Kidney capillary endothelial cell (primary cell): ENCODE measurements around the gene C10orf62.
"Not testable (repeated sequence)": the region's sequence is repeated elsewhere in the genome, so short reads cannot be mapped to it uniquely, and the experiment has no call there.

Experiments used
- DNase-seq: peaks from one replicate; pipeline ENCODE4 v3.0.0-alpha.2; 2018; ENCODE audit warnings: low spot score

C10orf62 gene

DNA sequence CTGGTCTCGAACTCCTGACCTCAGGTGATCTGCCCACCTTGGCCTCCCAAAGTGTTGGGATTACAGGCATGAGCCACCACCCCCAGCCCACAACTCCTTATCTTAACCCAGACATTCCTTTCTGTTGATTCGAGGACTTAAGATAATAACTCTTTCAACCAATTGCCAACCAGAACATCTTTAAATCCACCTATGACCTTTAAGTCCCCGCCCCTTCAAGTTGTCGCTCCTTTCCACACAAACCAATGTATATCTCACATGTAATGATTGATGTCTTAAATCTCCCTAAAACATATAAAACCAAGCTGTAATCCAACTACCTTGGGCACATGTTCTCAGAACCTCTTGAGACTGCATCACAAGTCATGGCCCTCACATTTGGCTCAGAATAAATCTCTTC lies 24.7 kb upstream of the C10orf62 start:
- no peak for DNase-seq

DNA sequence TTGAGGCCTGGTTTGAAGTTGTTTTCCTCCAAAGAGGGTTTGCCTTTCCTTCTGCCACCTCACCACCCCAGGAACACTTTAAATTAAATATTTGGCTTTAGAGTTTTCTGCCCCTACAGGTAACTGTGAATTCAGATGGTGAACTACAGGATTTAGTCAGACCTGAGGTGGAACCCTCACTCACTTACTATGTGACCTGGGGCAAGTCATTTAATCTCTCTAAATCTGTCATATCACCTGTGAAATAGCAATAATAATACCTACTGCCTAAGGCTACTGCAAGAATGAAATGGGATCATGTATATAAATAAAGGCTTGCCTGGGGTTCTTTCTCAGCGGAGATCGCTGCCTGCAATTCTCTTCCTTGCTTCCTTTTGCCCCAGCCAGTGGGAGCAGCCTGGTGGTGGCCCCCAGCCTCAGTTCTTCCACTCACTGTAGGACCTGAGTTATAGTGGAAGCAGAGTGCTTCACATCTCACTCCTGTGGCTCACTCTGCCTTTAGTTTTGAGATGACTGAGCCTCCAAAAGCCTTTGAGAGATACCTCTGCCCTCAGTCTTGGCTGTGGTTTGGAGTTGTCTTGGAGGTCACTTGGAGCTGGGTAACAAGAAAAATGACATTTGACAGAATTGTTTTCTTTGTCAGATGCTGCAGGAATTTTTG lies 23.1 kb upstream of the C10orf62 start:
- no peak for DNase-seq

DNA sequence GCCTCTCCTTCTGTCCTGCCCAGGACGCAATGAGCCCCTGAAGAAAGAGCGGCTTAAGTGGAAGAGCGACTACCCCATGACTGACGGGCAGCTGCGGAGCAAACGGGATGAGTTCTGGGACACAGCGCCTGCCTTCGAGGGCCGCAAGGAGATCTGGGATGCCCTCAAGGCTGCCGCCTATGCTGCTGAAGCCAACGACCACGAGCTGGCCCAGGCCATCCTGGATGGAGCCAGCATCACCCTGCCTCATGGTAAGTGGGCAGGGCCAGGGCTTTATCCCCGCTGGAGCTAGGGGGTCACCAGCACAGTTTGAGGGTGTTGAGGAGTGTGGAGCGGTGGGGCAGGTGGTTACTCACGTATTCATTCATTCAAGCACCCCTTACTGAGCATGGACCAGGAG lies 21.6 kb upstream of the C10orf62 start:
- DNase-seq: no peak

DNA sequence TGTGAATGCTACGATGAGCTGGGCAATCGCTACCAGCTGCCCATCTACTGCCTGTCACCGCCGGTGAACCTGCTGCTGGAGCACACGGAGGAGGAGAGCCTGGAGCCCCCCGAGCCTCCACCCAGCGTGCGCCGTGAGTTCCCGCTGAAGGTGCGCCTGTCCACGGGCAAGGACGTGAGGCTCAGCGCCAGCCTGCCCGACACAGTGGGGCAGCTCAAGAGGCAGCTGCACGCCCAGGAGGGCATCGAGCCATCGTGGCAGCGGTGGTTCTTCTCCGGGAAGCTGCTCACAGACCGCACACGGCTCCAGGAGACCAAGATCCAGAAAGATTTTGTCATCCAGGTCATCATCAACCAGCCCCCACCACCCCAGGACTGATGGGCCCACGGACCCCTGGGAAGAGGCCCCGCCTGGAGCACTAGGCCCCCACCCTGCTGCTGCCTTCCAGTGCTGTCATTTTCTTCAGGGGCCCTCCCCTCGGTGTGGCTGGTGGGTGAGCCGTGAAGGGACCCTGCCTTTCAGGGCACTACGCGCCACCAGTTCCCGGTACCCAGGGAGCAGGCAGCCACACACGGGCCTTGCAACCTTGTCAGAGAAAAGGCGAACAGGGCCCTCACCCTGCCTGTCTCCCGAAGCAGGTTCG lies 19.3 kb upstream of the C10orf62 start:
- DNase-seq: no peak

DNA sequence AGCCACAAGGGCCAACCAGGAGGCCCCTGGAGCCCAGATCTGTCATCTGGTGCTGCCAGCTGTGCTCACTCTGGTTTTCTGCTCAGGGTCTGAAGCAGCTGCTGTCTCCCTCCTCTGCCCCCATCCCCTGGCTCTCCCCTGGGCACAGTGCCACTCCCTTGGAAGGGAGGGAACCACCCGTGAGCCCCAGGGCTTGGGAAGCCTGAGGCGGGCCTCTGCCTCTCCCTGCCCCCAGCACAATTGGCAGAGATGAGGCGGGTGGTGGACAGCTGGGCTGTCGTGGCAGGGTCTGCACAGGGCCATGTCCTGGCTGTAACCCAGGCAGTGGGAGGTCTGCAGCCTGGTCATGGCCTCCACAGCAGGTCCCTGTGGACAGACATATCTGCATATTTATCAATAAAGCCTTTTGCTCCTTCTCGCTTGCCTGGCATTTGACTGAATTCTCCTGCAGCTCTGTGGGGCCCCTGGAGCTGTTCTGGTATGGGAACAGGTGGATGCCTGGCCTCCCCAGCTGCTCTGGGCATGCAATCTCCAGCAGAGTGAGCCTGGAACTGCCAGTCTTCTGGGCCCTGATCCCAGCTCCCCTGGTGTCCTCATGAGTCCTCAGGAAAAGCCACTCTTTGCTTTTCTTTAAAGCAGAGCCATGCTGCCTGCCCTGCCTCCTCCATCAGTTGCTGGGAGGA lies 18.6 kb upstream of the C10orf62 start:
- DNase-seq: no peak

DNA sequence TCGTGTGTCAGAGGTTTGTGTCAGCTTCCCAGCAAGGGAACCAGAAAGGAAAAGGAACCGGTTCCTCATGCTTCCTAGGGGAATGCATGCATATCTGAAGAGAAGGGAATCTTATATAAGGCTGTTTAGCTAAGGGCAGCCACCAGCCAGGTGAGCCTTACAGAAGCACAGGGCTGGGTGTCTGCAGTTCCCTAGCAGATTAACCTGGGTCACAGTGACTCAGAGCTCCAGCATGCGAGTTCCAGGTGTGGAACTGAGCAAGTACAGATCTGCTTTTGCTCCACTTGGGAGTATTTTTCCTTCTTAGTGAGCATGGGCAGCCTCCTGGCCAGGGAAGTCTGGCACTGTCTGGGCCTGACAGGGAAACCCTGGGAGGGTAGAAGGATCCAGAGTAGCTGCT lies 17.9 kb upstream of the C10orf62 start:
- DNase-seq: no peak

DNA sequence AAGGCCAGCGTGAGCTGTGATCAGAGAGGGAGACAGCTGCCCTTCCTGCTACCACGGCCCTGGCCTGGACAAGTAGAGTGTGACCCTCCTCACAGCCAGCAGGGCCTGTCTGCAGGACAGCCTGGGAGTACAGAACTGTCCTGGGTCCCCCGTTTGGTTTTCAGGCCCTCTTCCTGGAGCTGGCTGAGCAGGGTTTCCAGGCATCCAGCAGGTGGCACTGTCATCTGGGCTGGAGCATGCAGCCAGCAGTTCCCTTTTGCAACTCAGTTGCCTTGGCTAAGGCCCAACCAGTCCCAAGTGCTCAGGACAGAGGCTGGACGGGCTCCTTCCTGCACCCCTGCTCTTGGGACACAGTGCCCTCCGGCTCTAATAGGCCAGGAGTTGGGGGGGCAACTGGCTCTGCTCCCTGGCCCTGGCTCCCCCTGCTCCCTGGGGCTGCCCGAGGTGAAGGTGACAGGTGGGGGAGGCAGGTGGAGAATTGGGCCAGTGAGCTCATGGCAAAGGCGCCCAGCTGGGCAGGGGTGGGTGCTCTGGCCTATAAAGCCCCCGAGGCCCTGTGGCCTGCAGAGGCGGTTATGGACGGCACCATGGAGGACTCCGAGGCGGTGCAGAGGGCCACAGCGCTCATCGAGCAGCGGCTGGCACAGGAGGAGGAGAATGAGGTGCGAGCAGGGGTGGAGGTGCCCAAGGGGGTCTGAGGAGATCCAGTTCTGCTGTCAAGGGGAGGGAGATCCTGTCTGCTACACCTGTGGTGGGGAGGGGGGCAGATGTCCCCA lies 17.1 kb upstream of the C10orf62 start, which contains the start of gene ANKRD2:
ANKRD2 (plus strand) TSS at position 566 of the 776 bp plus-strand sequence; CDS start at position 576, 10 bp downstream.
- DNase-seq: peak; percentile 60

DNA sequence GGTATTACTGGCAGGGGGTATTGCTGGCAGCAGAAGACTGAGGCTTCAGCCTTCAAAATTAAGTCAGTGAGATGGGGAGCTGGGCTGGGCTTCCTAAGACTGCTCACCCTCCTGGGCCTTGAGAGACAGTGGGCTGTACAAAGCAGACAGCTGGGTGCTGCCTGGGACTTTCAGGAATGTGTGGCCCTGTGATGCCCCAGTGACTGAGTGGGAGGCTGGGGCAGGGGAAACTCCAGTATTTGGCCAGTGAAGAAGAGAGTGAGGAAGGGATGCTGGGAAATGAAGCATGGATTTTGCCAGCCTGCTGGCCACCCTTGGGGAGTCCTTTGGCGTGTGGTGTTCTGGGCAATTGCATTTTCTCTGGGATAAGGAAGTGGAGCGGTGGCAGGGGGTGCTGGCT lies 16.5 kb upstream of the C10orf62 start:
- DNase-seq: no peak

DNA sequence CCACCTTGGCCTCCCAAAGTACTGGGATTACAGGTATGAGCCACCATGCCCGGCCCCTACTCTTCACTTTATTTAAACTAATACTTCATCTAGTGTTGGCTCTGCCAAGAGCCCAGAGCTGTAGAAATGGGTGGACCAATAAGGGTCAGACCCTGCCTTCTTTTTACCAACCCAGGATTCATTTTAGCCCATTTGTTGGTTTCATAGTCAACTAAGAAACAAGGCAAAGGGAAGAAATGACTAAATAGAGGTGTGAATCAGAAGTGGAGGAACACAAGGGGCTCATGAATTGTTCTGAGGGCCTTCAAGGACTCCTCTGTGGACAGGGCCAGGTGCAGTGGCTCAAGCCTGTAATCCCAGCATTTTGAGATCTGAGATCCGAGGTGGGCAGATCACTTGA lies 15.8 kb upstream of the C10orf62 start:
- DNase-seq: no peak

DNA sequence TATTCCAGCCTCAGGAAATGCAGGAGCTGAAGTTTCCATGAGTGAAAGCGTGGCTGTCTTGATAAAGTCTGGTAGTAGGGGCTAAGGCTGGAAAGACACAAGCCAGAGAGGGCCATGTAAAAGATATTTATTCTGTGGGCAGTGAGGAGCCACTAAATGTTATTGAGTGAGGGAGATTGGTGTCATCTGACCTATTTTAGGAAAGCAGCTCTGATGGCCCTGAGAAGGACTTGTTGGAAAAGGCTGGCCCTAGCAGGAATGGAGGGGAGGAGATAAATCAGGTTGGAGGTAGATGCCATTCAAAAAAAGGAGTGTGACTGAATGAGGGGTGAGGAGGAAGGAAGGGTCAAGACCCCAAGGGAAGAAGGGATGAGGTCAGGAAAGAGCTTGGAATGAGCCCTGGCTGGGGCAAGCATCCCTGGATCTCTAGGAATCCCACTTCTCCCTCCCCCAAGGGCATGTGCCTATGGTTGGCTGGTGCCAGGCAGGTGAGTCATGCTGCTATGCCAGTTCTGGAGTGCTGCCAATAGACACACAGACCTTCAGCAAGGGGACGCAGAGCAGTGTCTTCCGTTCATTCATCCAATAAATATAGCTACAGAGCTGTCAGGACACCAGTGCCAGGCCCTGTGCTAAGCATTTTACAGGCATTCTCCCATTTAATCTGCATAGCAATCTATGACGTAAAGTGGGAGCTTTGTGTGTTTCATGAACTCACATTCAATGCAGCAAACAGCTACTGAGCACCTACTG lies 15.0 kb upstream of the C10orf62 start:
- DNase-seq: peak; percentile 88

DNA sequence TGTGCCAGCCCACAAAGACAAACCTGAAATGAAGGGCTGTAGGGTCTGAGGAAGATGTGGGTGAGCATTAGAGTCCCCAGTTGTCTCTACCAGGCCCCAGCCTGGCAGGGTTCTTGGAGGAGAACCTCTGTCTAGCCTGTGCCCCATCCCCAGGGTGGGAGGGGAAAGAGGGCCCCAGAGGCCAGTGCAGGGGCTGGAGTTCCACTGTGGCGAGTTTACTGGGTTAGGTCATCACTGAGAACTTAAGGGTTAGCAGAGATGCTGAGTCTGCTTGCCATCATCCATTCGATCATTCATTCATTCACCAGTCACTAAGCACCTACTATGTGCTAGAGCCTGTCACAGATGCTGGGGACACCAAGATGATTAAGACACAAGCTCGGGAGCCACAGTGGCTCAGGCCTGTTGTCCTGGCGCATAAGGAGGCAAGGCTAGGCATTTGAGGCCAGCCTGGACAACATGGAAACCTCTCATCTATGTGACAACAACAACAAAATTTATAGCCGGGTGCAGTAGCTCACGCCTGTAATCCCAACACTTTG lies 14.3 kb upstream of the C10orf62 start:
- no peak for DNase-seq

DNA sequence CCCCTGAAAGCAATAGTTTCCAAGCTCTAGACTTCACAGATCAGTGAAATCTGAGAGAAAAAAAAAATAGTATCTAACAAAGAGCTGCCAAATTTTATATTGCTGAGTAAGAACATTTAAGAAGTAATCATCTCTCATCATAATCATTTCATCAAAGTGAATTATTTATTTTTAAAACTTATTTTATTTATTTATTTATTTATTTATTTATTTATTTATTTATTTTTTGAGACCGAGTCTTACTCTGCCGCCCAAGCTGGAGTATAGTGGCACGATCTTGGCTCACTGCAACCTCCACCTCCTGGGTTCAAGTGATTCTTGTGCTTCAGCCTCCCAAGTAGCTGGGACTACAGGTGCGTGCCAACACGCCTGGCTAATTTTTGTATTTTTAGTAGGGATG lies 13.0 kb upstream of the C10orf62 start:
- DNase-seq: not testable (repeated sequence)

DNA sequence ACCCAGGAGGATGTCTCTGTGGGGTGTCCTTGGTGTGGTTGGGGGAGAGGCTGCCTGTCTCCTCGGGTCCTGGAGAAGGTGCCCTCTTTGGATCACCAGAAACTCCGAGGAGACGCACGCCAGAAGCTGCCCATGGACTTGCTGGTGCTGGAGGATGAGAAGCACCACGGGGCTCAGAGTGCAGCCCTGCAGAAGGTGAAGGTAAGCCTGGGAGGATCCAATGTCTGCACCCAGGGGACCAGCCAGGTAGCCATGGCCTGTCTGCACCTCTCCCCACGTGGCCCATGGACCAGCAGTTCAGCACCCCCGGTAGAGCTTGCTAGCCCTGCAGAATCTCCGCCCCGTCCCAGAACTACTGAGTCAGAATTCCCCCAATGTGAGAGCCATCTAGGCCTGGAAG lies 11.8 kb upstream of the C10orf62 start:
- no peak for DNase-seq

DNA sequence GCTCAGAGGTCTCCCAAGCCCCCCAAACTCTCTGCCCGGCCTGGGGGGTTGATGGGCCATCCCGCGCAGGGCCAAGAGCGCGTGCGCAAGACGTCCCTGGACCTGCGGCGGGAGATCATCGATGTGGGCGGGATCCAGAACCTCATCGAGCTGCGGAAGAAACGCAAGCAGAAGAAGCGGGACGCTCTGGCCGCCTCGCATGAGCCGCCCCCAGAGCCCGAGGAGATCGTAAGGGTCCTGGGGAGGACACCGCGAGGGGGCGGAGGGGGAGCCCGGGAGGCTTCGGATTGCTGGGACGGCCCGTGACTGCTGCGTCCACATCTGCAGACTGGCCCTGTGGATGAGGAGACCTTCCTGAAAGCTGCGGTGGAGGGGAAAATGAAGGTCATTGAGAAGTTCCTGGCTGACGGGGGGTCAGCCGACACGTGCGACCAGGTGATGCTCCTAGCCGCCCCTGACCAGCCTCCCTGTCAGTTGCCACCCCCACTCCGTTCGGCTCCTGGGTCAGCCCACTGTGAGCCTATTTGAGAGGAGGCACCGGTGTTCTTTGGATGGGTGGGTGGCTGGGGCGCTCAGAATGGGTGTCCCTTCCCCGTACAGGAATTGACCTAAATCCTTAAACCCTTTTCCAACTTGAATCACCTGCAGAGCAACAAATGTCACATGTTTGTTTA lies 11.2 kb upstream of the C10orf62 start:
- no peak for DNase-seq

DNA sequence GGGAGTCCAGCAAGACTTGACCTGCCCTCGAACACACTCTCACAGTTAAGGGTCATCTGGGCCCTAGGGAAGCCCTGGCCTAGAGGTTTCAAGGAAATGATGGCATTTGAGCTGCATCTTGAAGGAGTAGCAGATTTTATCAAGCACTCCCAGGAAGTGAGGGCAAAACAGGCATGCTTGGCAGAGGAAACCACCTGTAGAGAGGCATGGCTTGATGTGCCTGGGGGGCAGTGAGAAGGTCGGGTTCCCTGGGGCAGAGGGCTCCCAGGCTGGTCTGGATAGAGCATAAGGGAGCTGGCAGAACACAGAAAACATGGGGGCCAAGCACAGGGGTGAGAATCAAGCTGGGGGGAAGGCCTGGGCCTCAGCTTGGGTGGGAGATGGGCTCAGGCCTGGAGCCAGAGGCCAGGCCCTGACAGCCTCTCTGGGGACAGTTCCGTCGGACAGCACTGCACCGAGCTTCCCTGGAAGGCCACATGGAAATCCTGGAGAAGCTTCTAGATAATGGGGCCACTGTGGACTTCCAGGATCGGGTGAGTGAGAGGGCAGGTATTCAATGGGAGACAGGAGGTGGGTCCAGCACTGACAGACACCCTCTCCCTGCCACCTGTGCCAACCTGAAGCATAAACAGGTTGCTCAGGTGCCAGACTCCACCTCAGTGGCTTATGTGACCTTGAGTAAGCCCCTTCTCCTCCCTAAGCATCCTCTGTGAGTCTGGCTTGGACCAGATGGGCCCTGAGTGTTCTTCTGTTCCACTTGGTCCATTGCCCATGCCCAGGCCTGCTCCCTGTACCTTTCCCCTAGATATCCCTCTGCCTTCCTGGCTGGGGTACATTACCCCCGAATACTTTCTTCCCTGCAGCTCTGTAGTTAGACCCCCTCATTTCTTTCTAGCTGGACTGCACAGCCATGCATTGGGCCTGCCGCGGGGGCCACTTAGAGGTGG lies 8.8 kb upstream of the C10orf62 start:
- no peak for DNase-seq

DNA sequence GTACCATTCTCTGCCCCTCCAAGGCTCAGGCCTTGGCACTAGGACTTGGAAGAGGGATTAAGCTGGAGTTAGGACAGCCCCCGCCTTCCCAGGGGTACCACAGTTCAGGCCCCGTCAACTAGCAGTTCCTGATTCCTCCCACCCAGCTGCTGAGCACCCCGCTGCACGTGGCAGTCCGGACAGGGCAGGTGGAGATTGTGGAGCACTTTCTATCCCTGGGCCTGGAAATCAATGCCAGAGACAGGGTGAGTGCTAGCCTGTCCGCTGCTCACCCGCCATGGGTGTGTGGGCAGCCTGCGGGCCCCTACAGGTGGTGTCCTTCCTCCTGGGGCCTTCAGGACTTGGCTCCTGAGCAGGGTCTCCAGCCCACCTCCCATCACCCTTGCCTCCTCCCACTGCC lies 7.4 kb upstream of the C10orf62 start:
- no peak for DNase-seq

DNA sequence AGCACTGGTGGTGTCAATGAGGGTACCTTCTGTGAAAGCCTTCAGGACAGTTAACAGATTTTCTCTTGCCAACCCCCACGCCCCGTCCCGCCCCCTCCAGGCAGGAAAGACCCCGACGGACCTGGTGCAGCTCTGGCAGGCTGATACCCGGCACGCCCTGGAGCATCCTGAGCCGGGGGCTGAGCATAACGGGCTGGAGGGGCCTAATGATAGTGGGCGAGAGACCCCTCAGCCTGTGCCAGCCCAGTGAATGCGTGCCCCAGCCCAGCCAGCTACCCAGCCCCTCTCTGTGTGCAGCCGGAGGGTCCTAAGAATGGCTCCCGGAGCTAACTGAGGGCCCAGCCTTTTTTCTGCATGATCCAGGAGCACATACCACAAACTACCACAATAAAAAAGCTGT lies 6.0 kb upstream of the C10orf62 start:
- DNase-seq: no peak

DNA sequence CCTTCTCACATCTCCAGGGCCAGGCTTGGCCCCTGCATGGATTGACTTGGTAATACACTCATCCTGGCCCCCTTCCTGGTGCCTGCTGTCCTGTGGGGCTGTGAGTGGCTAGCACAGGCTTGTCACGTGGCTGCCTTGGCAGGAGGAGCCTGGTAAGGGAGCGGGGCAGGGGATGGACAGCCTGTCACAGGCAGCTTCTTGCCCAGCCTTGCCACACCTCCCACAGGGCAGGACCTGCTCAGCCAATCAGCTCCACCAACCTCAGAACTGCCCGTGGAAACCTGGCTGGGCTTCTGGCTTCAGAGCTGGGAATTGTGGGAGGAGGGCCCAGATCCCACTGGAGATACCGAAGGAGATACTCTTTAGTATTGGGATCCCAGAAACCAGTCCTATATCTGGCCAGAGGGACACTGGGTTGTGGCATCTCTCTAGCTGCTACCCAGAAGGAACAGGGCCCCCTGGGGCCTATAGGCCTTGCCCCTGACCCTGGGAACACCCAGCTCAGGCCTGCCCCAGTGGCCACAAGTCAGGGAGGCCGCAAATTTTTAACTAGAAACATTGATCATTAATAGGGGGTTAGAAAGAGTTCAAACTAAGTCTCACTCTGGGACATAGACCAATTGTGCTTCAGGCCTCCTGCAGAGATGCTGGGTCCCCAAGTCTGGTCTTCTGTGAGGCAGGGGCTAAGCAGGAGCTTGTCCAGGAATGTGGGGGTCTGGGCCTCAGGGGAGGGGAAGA lies 5.3 kb upstream of the C10orf62 start, which contains the start of gene HOGA1:
HOGA1 (plus strand) TSS at position 330 of the 738 bp plus-strand sequence; CDS start at position 645, 315 bp downstream.
- peak; percentile 12 for DNase-seq
